ENCODE data around the gene S100PBP. TPM values are rescaled to one million over a fixed set of nuclear protein-coding genes. Genes with fewer than 3 reads are reported as not detected.

S100PBP gene
- total RNA-seq (2016; rRNA removed; fragmentation: Illumina TruSeq; extraction: Trizol) (26.1 and 28.4 TPM in 2 replicates), polyA plus RNA-seq (2011; rRNA removed) (17.9 and 20.4 TPM in 2 replicates), polyA minus RNA-seq (2011; rRNA and poly(A)+ RNA removed; ENCODE audit: low replicate concordance) (20.9 and 25.1 TPM in 2 replicates), Bru-seq, nascent RNA (percentile 67 among the genes with signal in this experiment), BruChase-seq, experiment 1, labeled RNA remaining after a 6-hour chase (percentile 70 among the genes with signal in this experiment), BruChase-seq, experiment 2, labeled RNA remaining after a 2-hour chase (percentile 71 among the genes with signal in this experiment)
- 18.1 and 18.8 TPM in 2 replicates for total RNA-seq (2016; cell fraction: cytosol; rRNA removed; fragmentation: Illumina TruSeq; extraction: Trizol; ENCODE audit: low read depth)
- total RNA-seq (2016; cell fraction: insoluble cytoplasmic fraction; rRNA removed; fragmentation: Illumina TruSeq; extraction: Trizol) = 24.5 and 27.7 TPM in 2 replicates
- total RNA-seq (2016; cell fraction: membrane; rRNA removed; fragmentation: Illumina TruSeq; extraction: Trizol) = 22.6 and 25.5 TPM in 2 replicates
- 24.5 and 34.9 TPM in 2 replicates for total RNA-seq (2016; cell fraction: nucleus; rRNA removed; fragmentation: Illumina TruSeq; extraction: Trizol)
- polyA plus RNA-seq (2011; cell fraction: cytosol; rRNA removed) = 6.8 and 11.2 TPM in 2 replicates
- 18.2 and 22.4 TPM in 2 replicates for polyA plus RNA-seq (2011; cell fraction: nucleus; rRNA removed)
- 10.8 and 13.1 TPM in 2 replicates for polyA plus RNA-seq (2012)
- 4.2 and 4.7 TPM in 2 replicates for polyA plus RNA-seq (2016; cell fraction: cytosol; fragmentation: Illumina TruSeq; extraction: Trizol; ENCODE audit: low read depth)
- 19.5 and 20.9 TPM in 2 replicates for polyA plus RNA-seq (2016; cell fraction: insoluble cytoplasmic fraction; fragmentation: Illumina TruSeq; extraction: Trizol; ENCODE audit: low read depth)
- polyA plus RNA-seq (2016; cell fraction: membrane; fragmentation: Illumina TruSeq; extraction: Trizol; ENCODE audit: low read depth) = 5.3 and 5.6 TPM in 2 replicates
- 49.7 and 53.4 TPM in 2 replicates for polyA plus RNA-seq (2016; cell fraction: nucleus; fragmentation: Illumina TruSeq; extraction: Trizol; ENCODE audit: insufficient read depth, low read depth)
- 9.6 and 12.2 TPM in 2 replicates for polyA minus RNA-seq (2011; cell fraction: cytosol; rRNA and poly(A)+ RNA removed)
- 44.3 and 47.9 TPM in 2 replicates for polyA minus RNA-seq (2011; cell fraction: nucleus; rRNA and poly(A)+ RNA removed)
- long read RNA-seq, experiment 1, full-length matches to known transcripts = 3 of 7 reads
- long read RNA-seq, experiment 1, partial matches to known transcripts = 2 of 7 reads
- long read RNA-seq, experiment 1, other reads (novel, unspliced or antisense) = 2 of 7 reads
- long read RNA-seq, experiment 2, full-length matches to known transcripts = 2 of 27 reads
- long read RNA-seq, experiment 2, partial matches to known transcripts = 0 of 27 reads
- long read RNA-seq, experiment 2, other reads (novel, unspliced or antisense) = 25 of 27 reads

DNA sequence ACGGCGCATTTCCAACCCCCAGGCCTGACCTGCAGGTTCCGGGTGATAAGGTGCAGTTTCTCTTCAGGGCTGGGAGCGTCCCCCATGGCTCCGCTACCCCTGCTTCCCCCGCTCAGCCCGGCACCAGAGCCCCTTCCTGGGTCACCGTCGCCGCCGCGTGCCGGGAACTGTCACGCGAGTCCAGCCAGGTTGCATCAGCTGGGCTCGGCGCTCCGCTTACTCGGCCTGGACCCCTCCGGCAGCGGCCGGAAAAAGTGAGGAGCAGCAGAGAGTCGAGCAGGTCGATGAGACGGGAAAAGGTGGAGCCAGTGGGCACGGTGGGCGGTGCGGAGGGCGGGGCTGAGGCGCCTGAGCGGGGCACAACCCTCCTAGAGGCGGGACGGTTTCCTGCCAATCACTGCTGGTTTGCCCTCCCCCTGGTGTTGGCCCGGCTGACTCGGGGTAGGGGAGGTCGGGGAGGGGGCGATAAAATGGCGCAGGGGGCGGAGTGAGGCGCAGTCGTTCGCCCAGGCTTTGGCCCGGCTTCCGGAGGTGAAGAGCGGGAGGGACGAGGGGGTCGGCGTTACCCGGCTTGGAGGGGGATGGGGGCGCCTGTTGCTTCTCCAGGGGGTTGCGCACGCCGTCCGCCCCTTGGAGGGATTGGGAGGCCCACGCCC lies at the start of gene S100PBP, which contains the start of gene YARS1:
TSS of gene S100PBP (plus strand) at position 495 of the 656 bp plus-strand sequence. CDS start 8,447 bp downstream, outside the sequence.
TSS of gene YARS1 (minus strand) at position 200 of the 656 bp plus-strand sequence. CDS start at position 86, 114 bp downstream.
- Histone ChIP-seq H2AFZ (ENCODE audit: low read length) (no peak within 1 kb of the TSS), H3K9me3 (ENCODE audit: low read length) (no peaks in the 10 kb centered on the region), H3K4me2 (ENCODE audit: low read depth, low read length) (peak within 1 kb of the TSS; percentile 90), H3K4me1 (ENCODE audit: insufficient read depth, low read length) (peaks cover 45% of the 10 kb centered on the region), H3K79me2 (ENCODE audit: insufficient read depth, low read length) (peaks cover 73% of the 10 kb centered on the region), H3K27ac (ENCODE audit: extremely low read length, insufficient read depth, low read length) (peak within 1 kb of the TSS; percentile 93), H4K20me1 (ENCODE audit: insufficient read depth, low read length) (peaks cover 17% of the 10 kb centered on the region), H3K27me3 (ENCODE audit: control insufficient read depth in 1 of 2, insufficient read depth in 2 of 2, low read length in 2 of 2) (peaks cover 0 to 5% of the 10 kb centered on the region in 2 experiments; a peak in 1 of 5 replicates), H3K4me3 (replicated peaks in 1 of 3; ENCODE audit: insufficient read depth in 1 of 3, low read depth in 2 of 3, low read length in 3 of 3) (peak within 1 kb of the TSS; percentile 83 to 100 (median 97)), H3K36me3 (replicated peaks in 1 of 2; ENCODE audit: control insufficient read depth in 1 of 2, insufficient read depth in 2 of 2, low read length in 2 of 2) (peaks cover 0 to 9% of the 10 kb centered on the region in 2 experiments; a peak in 2 of 5 replicates), H3K9ac (ENCODE audit: insufficient read depth, low read depth, low read length) (peak within 1 kb of the TSS; percentile 99)
- peak; percentile 95 for DNase-seq (ENCODE audit: low spot score)
- in situ Hi-C loops (cut with HindIII; ENCODE audit: extremely low pct_ligation_motif_present, low pct_unique_long_range_greater_than_20kb) = no loop called here
- peak; percentile 74 for FAIRE-seq
- peak; percentile 91 for ATAC-seq
- ChIA-PET CTCF (ENCODE audit: low intra/inter-chr PET ratio, low total read pairs) (interaction anchor here (1.1 kb wide), 1 partner anchor 55 kb away, joined by 3 read pairs; no protein-coding TSS in a partner anchor), POLR2A (interaction anchor here (1.1 to 1.6 kb wide), 5 partner anchors 17 to 310 kb away, joined by 3 to 4 read pairs (median 4); partner anchors contain the start of gene RBBP4)
- WGBS (ENCODE audit: low lambda C conversion rate) = 0% methylated on average over 14 of the region's 55 CpGs
- intact Hi-C loops (cut with micrococcal nuclease; ENCODE audit: unreplicated experiment) = loop anchor here (5.0 kb wide), 1 partner anchor 55 kb away; the partner anchor contains the start of gene FNDC5
- no TSS peak for BruUV-seq (replicated peaks)
- TF ChIP-seq ZBTB46 (CRISPR knock-in tag; IDR thresholded peaks at IDR 0.05; ENCODE audit: borderline replicate concordance) (peak; percentile 97; the same call in 1 of the 2 replicates), ZNF33B (CRISPR knock-in tag; IDR thresholded peaks at IDR 0.05) (no peak; the same call in 1 of the 2 replicates), MLLT10 (CRISPR knock-in tag; IDR thresholded peaks at IDR 0.05) (0 out of 2 replicates have a peak, but pooled peaks have one; percentile 76), ZNF136 (CRISPR knock-in tag; IDR thresholded peaks at IDR 0.05; ENCODE audit: low read depth) (peak; percentile 96), ZNF414 (CRISPR knock-in tag; IDR thresholded peaks at IDR 0.05) (peak; percentile 87), HOXA3 (CRISPR knock-in tag; IDR thresholded peaks at IDR 0.05) (peak; percentile 87), ZNF550 (CRISPR knock-in tag; IDR thresholded peaks at IDR 0.05; ENCODE audit: borderline replicate concordance) (peak; percentile 68; the same call in 1 of the 2 replicates), ZNF20 (CRISPR knock-in tag; IDR thresholded peaks at IDR 0.05) (no peak), CREBL2 (CRISPR knock-in tag; IDR thresholded peaks at IDR 0.05; ENCODE audit: borderline replicate concordance) (0 out of 2 replicates have a peak, but pooled peaks have one; percentile 71), IRF1 (CRISPR knock-in tag; IDR thresholded peaks at IDR 0.05; ENCODE audit: low read depth) (peak; percentile 83; the same call in 1 of the 2 replicates)
